A673 (cell line): ENCODE results near the gene PPP2R2D. TPM values are rescaled to one million over a fixed set of nuclear protein-coding genes. Genes with fewer than 3 reads are reported as not detected.

Source experiments
- BruUV-seq: library from RNA; stranded (reverse); fragments of 400-500 nt; replicated peaks from 2 replicates; lab custom pipeline; 2021; lab: Mats Ljungman, UMichigan
- CTCF ChIA-PET: fragments of 300-600 bp; sonication (Branson Sonifier 250); formaldehyde crosslinking; loops from one replicate; lab custom pipeline; 2022; ENCODE audit warnings: antibody characterized with exemption; lab: Charles Lee
- POLR2A ChIA-PET: fragments of 300-600 bp; sonication (Branson Sonifier 250); formaldehyde crosslinking; loops from one replicate; lab custom pipeline; 2022; ENCODE audit warnings: antibody characterized with exemption; ENCODE audit not compliant: low non-redundant PET; lab: Charles Lee
- DNase-seq: peaks from one replicate; pipeline ENCODE4 v3.0.0-alpha.2; 2015; ENCODE audit warnings: low spot score
- H3K27ac ChIP-seq: fragments of 200-600 bp; sonication (generic); 2 replicates; pipeline ENCODE4 v1.5.1; 2016; ENCODE audit warnings: mixed run types, low read depth, mild to moderate bottlenecking, mixed read lengths, antibody characterized with exemption, low read length; ENCODE audit not compliant: poor library complexity, severe bottlenecking
- H3K27me3 ChIP-seq: fragments of 200-600 bp; sonication (generic); replicated peaks from 2 replicates; pipeline ENCODE4 v1.6.1; 2017; ENCODE audit warnings: mixed run types, low read depth, mild to moderate bottlenecking, mixed read lengths, antibody characterized with exemption, low read length; ENCODE audit not compliant: insufficient read depth, poor library complexity
- H3K36me3 ChIP-seq: fragments of 200-600 bp; sonication (generic); 2 replicates; pipeline ENCODE4 v1.6.1; 2016; ENCODE audit warnings: mixed run types, mild to moderate bottlenecking, mixed read lengths, antibody characterized with exemption, low read length; ENCODE audit not compliant: insufficient read depth, poor library complexity, severe bottlenecking
- H3K4me1 ChIP-seq: fragments of 200-600 bp; sonication (generic); 2 replicates; pipeline ENCODE4 v1.6.1; 2017; ENCODE audit warnings: mixed run types, mild to moderate bottlenecking, mixed read lengths, antibody characterized with exemption, low read length; ENCODE audit not compliant: insufficient read depth, poor library complexity, severe bottlenecking
- H3K4me3 ChIP-seq: fragments of 200-600 bp; sonication (generic); 2 replicates; pipeline ENCODE4 v1.5.1; 2016; ENCODE audit warnings: low read depth, mixed run types, mild to moderate bottlenecking, mixed read lengths, low read length; ENCODE audit not compliant: poor library complexity, severe bottlenecking
- H3K9me3 ChIP-seq: fragments of 200-600 bp; sonication (generic); 2 replicates; pipeline ENCODE4 v1.6.1; 2016; ENCODE audit warnings: mixed run types, low read depth, mild to moderate bottlenecking, mixed read lengths, antibody characterized with exemption, low read length; ENCODE audit not compliant: poor library complexity, severe bottlenecking
- EZH2 ChIP-seq: fragments of 200-600 bp; sonication (generic); IDR thresholded peaks from 2 replicates; pipeline ENCODE4 v1.6.1; 2017; ENCODE audit warnings: borderline replicate concordance, low read depth, mild to moderate bottlenecking, mixed read lengths, antibody characterized with exemption, low read length; ENCODE audit not compliant: poor library complexity, severe bottlenecking
- intact Hi-C: fragments of 100-400 bp; cut with micrococcal nuclease; formaldehyde crosslinking; loops from one replicate; pipeline ENCODE4 v1.10.0; 2022; ENCODE audit not compliant: unreplicated experiment
- total RNA-seq: library from RNA; stranded (reverse); gene quantifications from 2 replicates; pipeline ENCODE4 v1.2.3, GENCODE V29; 2021
- TF ChIP-seq, protein P1 (sequence below): fragments of 300-800, 200-600 bp; sonication (generic); conservative IDR thresholded peaks from 2 replicates; pipeline ENCODE4 v1.5.1; 2017; ENCODE audit warnings: low read depth, mild to moderate bottlenecking, antibody characterized with exemption, low read length, moderate library complexity, mixed read lengths

PPP2R2D gene
- total RNA-seq, 1 experiment from 2014 or later: 49.1 TPM

- no peak for DNase-seq
- CTCF ChIA-PET: no interaction called here
These were observed 29.2 kb upstream of the PPP2R2D start for GRCh38 chr10:131871673-131872005.

GRCh38 chr10:131872011-131872826 is 28.6 kb upstream of the PPP2R2D start:
- no peaks in the 10 kb centered on the region for H3K27me3 ChIP-seq
- BruUV-seq: no TSS peak
- intact Hi-C loops: loop anchor here (10.0 kb wide), 1 partner anchor 557 kb away; the partner anchor contains the start of gene TCERG1L
- POLR2A ChIA-PET: no interaction called here
- H3K36me3 ChIP-seq: no peaks in the 10 kb centered on the region
- no peak for DNase-seq
- H3K4me3 ChIP-seq: no peak overlapping the region
- CTCF ChIA-PET: no interaction called here
- H3K9me3 ChIP-seq: no peaks in the 10 kb centered on the region
- H3K4me1 ChIP-seq: peaks cover 7% of the 10 kb centered on the region
- no peak overlapping the region for H3K27ac ChIP-seq
- no peak for TF ChIP-seq EZH2
- TF ChIP-seq, protein P1, sequence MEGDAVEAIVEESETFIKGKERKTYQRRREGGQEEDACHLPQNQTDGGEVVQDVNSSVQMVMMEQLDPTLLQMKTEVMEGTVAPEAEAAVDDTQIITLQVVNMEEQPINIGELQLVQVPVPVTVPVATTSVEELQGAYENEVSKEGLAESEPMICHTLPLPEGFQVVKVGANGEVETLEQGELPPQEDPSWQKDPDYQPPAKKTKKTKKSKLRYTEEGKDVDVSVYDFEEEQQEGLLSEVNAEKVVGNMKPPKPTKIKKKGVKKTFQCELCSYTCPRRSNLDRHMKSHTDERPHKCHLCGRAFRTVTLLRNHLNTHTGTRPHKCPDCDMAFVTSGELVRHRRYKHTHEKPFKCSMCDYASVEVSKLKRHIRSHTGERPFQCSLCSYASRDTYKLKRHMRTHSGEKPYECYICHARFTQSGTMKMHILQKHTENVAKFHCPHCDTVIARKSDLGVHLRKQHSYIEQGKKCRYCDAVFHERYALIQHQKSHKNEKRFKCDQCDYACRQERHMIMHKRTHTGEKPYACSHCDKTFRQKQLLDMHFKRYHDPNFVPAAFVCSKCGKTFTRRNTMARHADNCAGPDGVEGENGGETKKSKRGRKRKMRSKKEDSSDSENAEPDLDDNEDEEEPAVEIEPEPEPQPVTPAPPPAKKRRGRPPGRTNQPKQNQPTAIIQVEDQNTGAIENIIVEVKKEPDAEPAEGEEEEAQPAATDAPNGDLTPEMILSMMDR: no peak

More at GRCh38 chr10:131871673-131872005, 29.2 kb upstream of the PPP2R2D start:
- peaks cover 7% of the 10 kb centered on the region for H3K4me1 ChIP-seq
- TF ChIP-seq, protein P1: no peak
- TF ChIP-seq EZH2: no peak
- H3K4me3 ChIP-seq: no peak overlapping the region
- intact Hi-C loops: loop anchor here (10.0 kb wide), 1 partner anchor 557 kb away; the partner anchor contains the start of gene TCERG1L
- POLR2A ChIA-PET: no interaction called here
- no TSS peak for BruUV-seq
- H3K9me3 ChIP-seq: no peaks in the 10 kb centered on the region
- H3K36me3 ChIP-seq: no peaks in the 10 kb centered on the region
- no peak overlapping the region for H3K27ac ChIP-seq
- no peaks in the 10 kb centered on the region for H3K27me3 ChIP-seq

GRCh38 chr10:131872827-131873375 is 27.9 kb upstream of the PPP2R2D start:
- Histone ChIP-seq H3K4me3 (no peak overlapping the region), H3K9me3 (no peaks in the 10 kb centered on the region), H3K27me3 (no peaks in the 10 kb centered on the region), H3K27ac (no peak overlapping the region), H3K4me1 (peaks cover 7% of the 10 kb centered on the region), H3K36me3 (no peaks in the 10 kb centered on the region)
- ChIA-PET POLR2A (interaction anchor here (0.6 kb wide), 1 partner anchor 1108 kb away, joined by 3 read pairs; no protein-coding TSS in a partner anchor), CTCF (interaction anchor here (0.7 kb wide), 2 partner anchors 13 to 319 kb away, joined by 3 to 4 read pairs; no protein-coding TSS in a partner anchor)
- DNase-seq: no peak
- no TSS peak for BruUV-seq
- intact Hi-C loops: loop anchor here (10.0 kb wide), 1 partner anchor 558 kb away; the partner anchor contains the start of gene TCERG1L
- TF ChIP-seq EZH2: no peak
- TF ChIP-seq, protein P1: no peak
